HCT116 (cell line): ENCODE measurements around the gene GRIA1. TPM values are rescaled to one million over a fixed set of nuclear protein-coding genes. Genes with fewer than 3 reads are reported as not detected.

Experiments
- ATAC-seq: fragments of 200-7000 bp; cut with Tn5 transposase; 2 replicates; pipeline ENCODE4 v1.9.1; 2020; ENCODE audit warnings: mild to moderate bottlenecking, moderate library complexity
- BruUV-seq: library from RNA; stranded (reverse); fragments of 400-500 nt; replicated peaks from 2 replicates; lab custom pipeline; 2021; lab: Mats Ljungman, UMichigan
- CTCF ChIA-PET: fragments of 300-600 bp; sonication (Branson Sonifier 250); formaldehyde crosslinking; loops from one replicate; lab custom pipeline; 2021; ENCODE audit warnings: antibody characterized with exemption; lab: Charles Lee
- POLR2A ChIA-PET: fragments of 300-600, 350-600 bp; sonication (Branson Sonifier 250); formaldehyde crosslinking; loops from one replicate; lab custom pipeline; 2021; ENCODE audit warnings: antibody characterized with exemption; lab: Charles Lee
- RAD21 ChIA-PET, 2 experiments: fragments of 300-600 bp; sonication (Branson Sonifier 250); formaldehyde crosslinking; loops; one replicate each; lab custom pipeline; 2023; ENCODE audit warnings: low total read pairs in 2 of 2; ENCODE audit not compliant: uncharacterized antibody in 2 of 2, unreplicated experiment in 2 of 2, low non-redundant PET in 1 of 2; lab: Charles Lee
- DNase-seq: peaks from one replicate; pipeline ENCODE4 v3.0.0-alpha.2; 2010; ENCODE audit warnings: low read depth, low spot score
- H2AFZ ChIP-seq: fragments of 200-600 bp; shearing (Covaris generic), sonication (generic); 2 replicates; pipeline ENCODE4 v1.6.1; 2017; ENCODE audit warnings: low read depth, mixed run types, mixed read lengths, antibody characterized with exemption, low read length; ENCODE audit not compliant: poor library complexity, severe bottlenecking
- H3K27ac ChIP-seq: 2 replicates; pipeline ENCODE4 v1.5.1; 2012; ENCODE audit warnings: low read depth, low read length
- H3K27me3 ChIP-seq: fragments of 200-600 bp; sonication (generic); 2 replicates; pipeline ENCODE4 v1.6.1; 2016; ENCODE audit warnings: mixed run types, low read length, mixed read lengths; ENCODE audit not compliant: insufficient read depth
- H3K36me3 ChIP-seq, 2 experiments: fragments of 200-500 bp in 1 of 2; fragments of 200-600 bp in 1 of 2; sonication (Bioruptor generic) in 1 of 2; sonication (generic) in 1 of 2; 2 replicates each; pipeline versions ENCODE4 v1.5.1 to v1.6.1; 2014 to 2016; ENCODE audit warnings: low read length in 2 of 2, inconsistent platforms in 1 of 2, mixed read lengths in 1 of 2, mixed run types in 1 of 2; ENCODE audit not compliant: insufficient read depth in 2 of 2, control insufficient read depth in 1 of 2
- H3K4me1 ChIP-seq, 2 experiments: fragments of 200-600 bp in 1 of 2; sonication (generic) in 1 of 2; 2 replicates each; pipeline versions ENCODE4 v1.5.1 to v1.6.1; 2012 to 2017; ENCODE audit warnings: low read length in 2 of 2, inconsistent platforms in 1 of 2, mild to moderate bottlenecking in 1 of 2, mixed read lengths in 1 of 2, mixed run types in 1 of 2, moderate library complexity in 1 of 2; ENCODE audit not compliant: insufficient read depth in 2 of 2, control insufficient read depth in 1 of 2
- H3K4me2 ChIP-seq: fragments of 200-600 bp; sonication (generic); 2 replicates; pipeline ENCODE4 v1.6.1; 2017; ENCODE audit warnings: mixed run types, low read length, mixed read lengths
- H3K4me3 ChIP-seq, 2 experiments: fragments of 200-600 bp in 1 of 2; sonication (generic) in 1 of 2; replicated peaks in 1 of 2; 2 replicates each; pipeline ENCODE4 v1.5.1; 2011 to 2016; ENCODE audit warnings: low read length in 2 of 2, control low read depth in 1 of 2, low read depth in 1 of 2, mild to moderate bottlenecking in 1 of 2, mixed read lengths in 1 of 2, mixed run types in 1 of 2
- H3K79me2 ChIP-seq: fragments of 200-600 bp; sonication (generic); 2 replicates; pipeline ENCODE4 v1.6.1; 2017; ENCODE audit warnings: mild to moderate bottlenecking, mixed run types, low read length, moderate library complexity, mixed read lengths; ENCODE audit not compliant: insufficient read depth
- H3K9ac ChIP-seq: fragments of 200-600 bp; sonication (generic); 2 replicates; pipeline ENCODE4 v1.6.1; 2016; ENCODE audit warnings: low read length, mixed read lengths
- H3K9me2 ChIP-seq: fragments of 200-600 bp; sonication (generic), shearing (Covaris generic); 2 replicates; pipeline ENCODE4 v1.6.1; 2017; ENCODE audit warnings: mixed run types, mild to moderate bottlenecking, moderate library complexity; ENCODE audit not compliant: insufficient read depth
- H3K9me3 ChIP-seq, 2 experiments: fragments of 200-500 bp in 1 of 2; fragments of 200-600 bp in 1 of 2; sonication (Bioruptor generic) in 1 of 2; sonication (generic) in 1 of 2; 2 replicates each; pipeline ENCODE4 v1.6.1; 2014 to 2017; ENCODE audit warnings: low read length in 2 of 2, mixed read lengths in 2 of 2, inconsistent platforms in 1 of 2, low read depth in 1 of 2, mild to moderate bottlenecking in 1 of 2, mixed run types in 1 of 2, moderate library complexity in 1 of 2; ENCODE audit not compliant: control insufficient read depth in 1 of 2, insufficient read depth in 1 of 2
- H4K20me1 ChIP-seq: fragments of 200-600 bp; sonication (generic), shearing (Covaris generic); 2 replicates; pipeline ENCODE4 v1.6.1; 2017; ENCODE audit warnings: mixed run types, mild to moderate bottlenecking, moderate library complexity; ENCODE audit not compliant: insufficient read depth
- CBX3 ChIP-seq: IDR thresholded peaks from 2 replicates; pipeline ENCODE4 v1.6.1; 2012; ENCODE audit warnings: low read depth
- CEBPB ChIP-seq: IDR thresholded peaks from 2 replicates; pipeline ENCODE4 v1.6.1; 2012; ENCODE audit warnings: low read depth
- EGR1 ChIP-seq: IDR thresholded peaks from 2 replicates; pipeline ENCODE4 v1.6.1; 2012; ENCODE audit warnings: low read depth
- ELF1 ChIP-seq: IDR thresholded peaks from 2 replicates; pipeline ENCODE4 v1.6.1; 2012; ENCODE audit warnings: low read depth, borderline replicate concordance
- FOSL1 ChIP-seq: IDR thresholded peaks from 2 replicates; pipeline ENCODE4 v1.6.1; 2012; ENCODE audit warnings: low read depth
- JUND ChIP-seq: IDR thresholded peaks from 2 replicates; pipeline ENCODE4 v1.6.1; 2012
- POLR2AphosphoS5 ChIP-seq: IDR thresholded peaks from 2 replicates; pipeline ENCODE4 v1.6.1; 2011; ENCODE audit warnings: mild to moderate bottlenecking, low read depth, low read length, moderate library complexity
- RAD21 ChIP-seq: IDR thresholded peaks from 2 replicates; pipeline ENCODE4 v1.6.1; 2012; ENCODE audit warnings: low read depth, mild to moderate bottlenecking
- REST ChIP-seq: IDR thresholded peaks from 2 replicates; pipeline ENCODE4 v1.6.1; 2012; ENCODE audit warnings: low read depth
- SIN3A ChIP-seq: IDR thresholded peaks from 2 replicates; pipeline ENCODE4 v1.6.1; 2012; ENCODE audit warnings: low read depth
- SP1 ChIP-seq: IDR thresholded peaks from 2 replicates; pipeline ENCODE4 v1.6.1; 2012; ENCODE audit warnings: low read depth
- SRF ChIP-seq: IDR thresholded peaks from 2 replicates; pipeline ENCODE4 v1.6.1; 2012; ENCODE audit warnings: low read depth
- TCF7L2 ChIP-seq: IDR thresholded peaks from 2 replicates; pipeline ENCODE4 v1.7.0; 2011; ENCODE audit warnings: borderline replicate concordance, inconsistent platforms; ENCODE audit not compliant: insufficient read depth, insufficient read length; ENCODE audit errors: extremely low read depth
- YY1 ChIP-seq: IDR thresholded peaks from 2 replicates; pipeline ENCODE4 v1.6.1; 2011; ENCODE audit warnings: low read length, low read depth, moderate library complexity, mild to moderate bottlenecking; ENCODE audit not compliant: insufficient replicate concordance; ENCODE audit errors: extremely low read depth
- ZBTB33 ChIP-seq: IDR thresholded peaks from 2 replicates; pipeline ENCODE4 v1.6.1; 2011; ENCODE audit warnings: mild to moderate bottlenecking, low read length, moderate library complexity; ENCODE audit not compliant: insufficient replicate concordance; ENCODE audit errors: extremely low read depth
- ZNF274 ChIP-seq: fragments of 200-500 bp; sonication (Bioruptor generic); IDR thresholded peaks from 2 replicates; pipeline ENCODE4 v1.6.1; 2014; ENCODE audit warnings: mild to moderate bottlenecking, low read depth, low read length, inconsistent platforms
- intact Hi-C: fragments of 100-400 bp; cut with micrococcal nuclease; formaldehyde crosslinking; loops from 2 replicates; pipeline ENCODE4 v1.10.0; 2022
- total RNA-seq: library from RNA; stranded (reverse); gene quantifications from one replicate; pipeline ENCODE4 v1.2.1, GENCODE V29; 2021; ENCODE audit not compliant: unreplicated experiment
- TF ChIP-seq, protein P1 (sequence below): IDR thresholded peaks from 2 replicates; pipeline ENCODE4 v1.6.1; 2012
- TF ChIP-seq, protein P2 (sequence below): IDR thresholded peaks from 2 replicates; pipeline ENCODE4 v1.6.1; 2012

The GRIA1 gene
- total RNA-seq, 1 experiment from 2014 or later, result not detected

DNA sequence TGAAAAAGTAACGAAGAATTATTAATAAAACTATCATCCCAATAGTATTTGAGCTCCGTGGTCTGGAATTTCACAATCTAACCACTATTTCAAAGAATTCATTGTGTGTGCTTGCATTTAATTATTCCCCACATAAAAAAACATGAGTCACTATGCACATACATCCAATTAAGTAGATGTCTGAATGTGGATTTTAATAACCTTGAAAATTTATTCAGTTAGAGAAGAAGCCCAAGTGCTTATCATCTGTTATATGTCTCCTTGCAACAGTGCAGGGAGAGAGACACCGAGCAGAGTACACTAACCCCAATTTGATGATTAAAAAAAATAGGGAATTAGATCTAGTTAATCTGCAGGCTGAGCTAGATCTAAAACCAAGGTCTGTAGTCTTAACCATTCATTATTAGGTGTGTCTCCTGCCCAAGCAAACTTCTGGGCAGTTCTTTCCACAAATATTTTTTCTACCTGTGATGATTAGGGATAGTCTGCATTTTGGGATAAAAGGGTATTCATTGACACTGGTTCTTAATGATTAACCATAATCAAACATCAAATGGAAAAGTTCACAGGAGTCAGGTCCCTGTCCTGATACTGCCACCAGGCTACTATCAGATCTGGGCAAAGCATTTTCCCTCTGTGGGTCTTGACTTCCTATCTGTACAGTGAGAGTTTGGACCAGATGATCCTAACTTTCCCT, 164.2 kb downstream of the GRIA1 start:
- no peak for TF ChIP-seq CEBPB
- no peak for TF ChIP-seq JUND
- no peak for TF ChIP-seq POLR2AphosphoS5
- no peak for TF ChIP-seq SRF
- TF ChIP-seq, protein P1, sequence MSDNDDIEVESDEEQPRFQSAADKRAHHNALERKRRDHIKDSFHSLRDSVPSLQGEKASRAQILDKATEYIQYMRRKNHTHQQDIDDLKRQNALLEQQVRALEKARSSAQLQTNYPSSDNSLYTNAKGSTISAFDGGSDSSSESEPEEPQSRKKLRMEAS, result no peak
- no peak for TF ChIP-seq EGR1
- TF ChIP-seq TCF7L2, result no peak
- TF ChIP-seq ZNF274, result no peak
- TF ChIP-seq ZBTB33, result no peak
- TF ChIP-seq YY1, result no peak
- TF ChIP-seq SP1, result no peak
- TF ChIP-seq FOSL1, result no peak
- no peak for TF ChIP-seq CBX3
- no peak for TF ChIP-seq REST
- no peak for TF ChIP-seq ELF1
- no peak for TF ChIP-seq SIN3A
- TF ChIP-seq, protein P2, sequence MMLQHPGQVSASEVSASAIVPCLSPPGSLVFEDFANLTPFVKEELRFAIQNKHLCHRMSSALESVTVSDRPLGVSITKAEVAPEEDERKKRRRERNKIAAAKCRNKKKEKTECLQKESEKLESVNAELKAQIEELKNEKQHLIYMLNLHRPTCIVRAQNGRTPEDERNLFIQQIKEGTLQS, result no peak
- TF ChIP-seq RAD21, result no peak
- H3K27ac ChIP-seq, result no peak overlapping the region
- POLR2A ChIA-PET, result no interaction called here
- intact Hi-C loops, result no loop called here
- H2AFZ ChIP-seq, result no peak overlapping the region
- ATAC-seq (no peak), DNase-seq (no peak)
- peaks cover 35% of the 10 kb centered on the region for H3K27me3 ChIP-seq
- RAD21 ChIA-PET, result no interaction called here
- H3K9ac ChIP-seq, result no peak overlapping the region
- H3K9me3 ChIP-seq, result no peaks in the 10 kb centered on the region
- no TSS peak for BruUV-seq
- no peaks in the 10 kb centered on the region for H4K20me1 ChIP-seq
- no peak overlapping the region for H3K4me2 ChIP-seq
- H3K36me3 ChIP-seq, result no peaks in the 10 kb centered on the region
- CTCF ChIA-PET, result no interaction called here
- no peaks in the 10 kb centered on the region for H3K79me2 ChIP-seq
- H3K9me2 ChIP-seq, result no peaks in the 10 kb centered on the region
- no peaks in the 10 kb centered on the region for H3K4me1 ChIP-seq
- H3K4me3 ChIP-seq, result no peak overlapping the region
